GM21825 (cell line): ENCODE results near the gene CPD.

Experiments used
- ATAC-seq: cut with Tn5 transposase; IDR thresholded peaks from one replicate; pipeline ENCODE4 v1.9.1; 2021; ENCODE audit warnings: mild to moderate bottlenecking, moderate library complexity; ENCODE audit not compliant: unreplicated experiment

Gene CPD

DNA sequence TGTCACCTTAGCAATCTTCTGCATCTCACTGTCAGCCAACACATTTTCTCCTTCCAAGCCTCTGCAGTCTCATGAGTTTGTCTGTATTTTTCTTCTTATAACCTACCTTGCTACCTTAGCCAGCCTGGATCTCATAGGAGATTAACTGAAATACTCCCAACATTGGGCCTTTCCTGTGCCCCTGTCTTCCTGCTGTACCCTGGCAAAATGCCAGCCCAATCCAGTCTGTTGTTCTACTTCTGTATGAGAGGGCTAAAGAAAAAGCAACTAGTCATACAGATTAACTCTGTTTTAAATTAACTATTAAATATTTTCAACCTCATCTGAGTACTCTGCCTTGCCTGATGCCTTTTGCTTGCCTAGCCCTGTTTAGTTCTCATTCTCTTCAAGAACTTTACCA lies 116.9 kb downstream of the CPD start:
- ATAC-seq, result no peak

GRCh38 chr17:30503558-30503957 lies 124.8 kb downstream of the CPD start:
- no peak for ATAC-seq

DNA sequence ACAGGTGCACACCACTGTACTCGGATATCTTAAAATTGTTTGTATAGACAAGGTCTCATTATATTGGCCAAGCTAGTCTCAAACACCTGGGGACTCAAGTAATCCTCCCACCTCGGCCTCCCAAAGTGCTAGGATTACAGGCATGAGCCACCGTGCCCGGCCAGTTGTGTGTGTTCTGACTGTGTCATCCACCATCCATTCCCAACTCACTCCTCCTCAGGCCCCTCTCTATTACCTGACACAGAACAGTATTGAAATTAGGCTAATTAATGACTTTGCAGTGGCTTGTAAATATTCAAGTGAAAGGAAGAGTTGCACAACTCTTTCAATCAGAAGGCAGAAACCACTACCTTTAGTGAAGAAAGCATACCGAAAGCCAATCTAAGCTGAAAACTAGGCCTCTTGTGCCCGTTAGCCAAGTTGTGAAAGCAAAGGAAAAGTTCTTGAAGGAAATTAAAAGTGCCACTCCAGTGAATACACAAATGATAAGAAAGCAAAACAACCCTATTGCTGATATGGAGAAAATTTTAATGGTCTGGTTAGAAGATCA lies 127.2 kb downstream of the CPD start:
- ATAC-seq, result no peak

DNA sequence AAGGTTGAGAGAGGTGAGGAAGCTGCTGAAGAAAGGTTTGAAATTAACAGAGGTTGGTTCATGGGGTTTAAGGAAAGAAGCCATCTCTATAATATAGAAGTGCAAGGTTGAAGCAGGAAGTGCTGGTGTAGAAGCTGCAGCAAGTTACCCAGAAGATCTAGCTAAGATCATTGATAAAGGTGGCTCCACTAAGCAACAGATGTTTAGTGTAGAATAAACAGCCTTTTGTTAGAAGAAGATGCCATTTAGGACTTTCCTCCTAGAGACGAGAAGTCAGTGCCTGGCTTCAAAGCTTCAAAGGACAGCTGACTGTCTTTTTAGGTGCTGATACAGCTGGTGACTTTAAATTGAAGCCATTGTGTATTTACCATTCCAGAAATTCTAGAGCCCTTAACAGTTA lies 127.8 kb downstream of the CPD start:
- ATAC-seq, result no peak

GRCh38 chr17:30513346-30513745 lies 134.6 kb downstream of the CPD start:
- ATAC-seq, result no peak

GRCh38 chr17:30514895-30515596 lies 136.3 kb downstream of the CPD start:
- no peak for ATAC-seq

- ATAC-seq, result no peak
These were observed 139.1 kb downstream of the CPD start for GRCh38 chr17:30517786-30518185.

DNA sequence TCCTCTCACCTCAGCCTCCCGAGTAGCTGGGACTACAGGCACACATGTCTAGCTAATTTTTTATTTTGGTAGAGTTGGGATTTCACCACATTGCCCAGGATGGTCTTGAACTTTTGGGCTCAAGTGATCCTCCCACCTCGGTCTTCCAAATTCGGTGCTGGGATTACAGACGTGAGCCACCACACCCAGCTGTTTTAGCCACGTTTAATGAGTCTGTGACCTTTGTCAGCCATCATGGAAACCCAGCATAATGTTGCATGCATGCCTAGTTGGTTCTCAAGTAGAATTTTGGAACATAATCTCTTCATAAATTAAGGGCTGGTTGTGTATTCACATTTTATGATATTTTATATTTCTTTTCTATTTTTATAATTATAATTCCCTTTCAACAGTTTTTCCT lies 140.4 kb downstream of the CPD start:
- ATAC-seq, result no peak
